GM18870 (cell line): ENCODE measurements around the gene CEP78.
A peak's percentile ranks its signal among the peaks of the same experiment; 100 is the strongest.
"Not testable (repeated sequence)": the region's sequence is repeated elsewhere in the genome, so short reads cannot be mapped to it uniquely, and the experiment has no call there.

ENCODE experiments used
- ATAC-seq: cut with Tn5 transposase; IDR thresholded peaks from one replicate; pipeline ENCODE4 v1.9.1; 2021; ENCODE audit warnings: moderate library complexity; ENCODE audit not compliant: unreplicated experiment

CEP78 gene

DNA sequence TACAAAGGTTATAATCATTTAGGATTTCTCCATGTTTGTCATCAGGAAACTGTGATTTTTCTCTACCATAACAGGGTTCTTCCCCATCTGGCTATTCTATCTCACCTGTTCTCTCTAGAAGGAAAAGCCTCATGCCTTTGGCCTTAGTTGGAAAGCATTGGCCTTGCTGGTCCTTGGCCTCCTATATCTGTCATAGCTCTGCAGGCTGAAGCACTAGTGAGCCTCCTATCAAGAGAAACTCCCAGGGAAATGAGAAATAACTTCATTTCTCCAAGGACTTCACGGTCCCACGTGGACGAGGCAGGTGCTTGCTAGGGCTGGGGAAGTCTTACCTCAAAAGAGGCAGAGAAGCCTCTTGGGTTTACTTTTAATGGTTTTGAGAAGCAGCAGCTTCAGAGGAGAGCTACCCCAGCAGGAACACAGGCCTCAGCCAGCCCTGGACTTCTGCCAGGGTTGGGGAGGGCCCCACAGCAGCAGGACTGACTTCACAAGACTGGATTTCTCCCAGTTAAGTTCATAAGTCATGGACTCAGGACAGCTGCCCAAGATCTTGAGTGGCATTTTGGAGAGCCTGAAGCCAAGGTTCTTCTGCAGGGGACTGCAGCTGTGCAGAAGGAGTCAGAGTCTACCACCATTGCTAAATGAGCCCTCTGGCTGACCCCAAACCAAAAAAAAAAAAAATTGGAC lies 45.2 kb downstream of the CEP78 start:
- ATAC-seq: no peak

DNA sequence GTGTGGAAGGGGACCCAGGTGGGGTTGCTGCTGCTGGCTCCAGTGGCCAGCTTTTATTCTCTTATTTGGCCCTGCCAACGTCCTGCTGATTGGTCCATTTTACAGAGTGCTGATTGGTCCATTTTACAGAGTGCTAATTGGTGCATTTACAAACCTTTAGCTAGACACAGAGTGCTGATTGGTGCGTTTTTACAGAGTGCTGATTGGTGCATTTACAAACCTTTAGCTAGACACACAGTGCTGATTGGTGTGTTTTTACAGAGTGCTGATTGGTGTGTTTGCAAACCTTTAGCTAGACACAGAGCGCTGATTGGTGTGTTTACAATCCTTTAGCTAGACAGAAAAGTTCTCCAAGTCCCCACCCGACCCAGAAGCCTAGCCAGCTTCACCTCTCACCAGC lies 48.3 kb downstream of the CEP78 start:
- not testable (repeated sequence) for ATAC-seq

DNA sequence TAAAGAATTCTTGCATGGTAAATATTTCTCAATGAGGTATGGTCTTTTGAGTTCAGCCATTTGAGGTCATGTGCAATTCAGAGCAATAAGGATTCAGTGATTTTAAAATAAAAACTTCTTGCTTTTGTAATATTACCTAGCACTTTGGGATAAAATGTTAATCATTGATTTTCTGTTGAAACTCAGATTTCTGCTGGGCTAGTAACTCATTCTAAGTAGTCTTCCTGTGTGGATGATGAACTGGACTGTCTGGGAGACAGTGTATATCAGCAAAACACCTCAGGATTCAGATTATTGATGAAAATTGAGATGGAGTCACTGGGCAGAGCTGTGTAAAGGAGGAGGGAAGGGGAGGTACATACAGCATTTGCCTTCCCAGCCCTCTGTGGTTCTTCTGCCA lies 50.2 kb downstream of the CEP78 start:
- ATAC-seq: no peak

DNA sequence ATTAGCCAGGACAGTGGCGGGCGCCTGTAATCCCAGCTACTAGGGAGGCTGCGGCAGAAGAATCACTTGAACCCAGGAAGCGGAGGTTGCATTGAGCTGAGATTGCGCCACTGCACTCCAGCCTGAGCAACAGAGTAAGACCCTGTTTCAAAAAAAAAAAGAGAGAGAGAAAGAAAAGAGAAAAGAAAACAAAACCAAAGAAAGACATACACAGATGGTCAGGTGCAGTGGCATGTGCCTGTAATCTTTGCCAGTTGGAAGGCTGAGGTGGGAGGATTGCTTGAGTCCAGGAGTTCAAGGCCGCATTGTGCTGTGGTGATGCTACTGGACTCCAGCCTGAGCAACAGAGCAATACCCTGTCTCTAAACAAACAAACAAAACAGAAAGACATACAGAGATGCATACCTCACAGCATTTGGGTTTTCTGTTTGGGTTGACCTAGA lies 51.1 kb downstream of the CEP78 start:
- no peak for ATAC-seq

DNA sequence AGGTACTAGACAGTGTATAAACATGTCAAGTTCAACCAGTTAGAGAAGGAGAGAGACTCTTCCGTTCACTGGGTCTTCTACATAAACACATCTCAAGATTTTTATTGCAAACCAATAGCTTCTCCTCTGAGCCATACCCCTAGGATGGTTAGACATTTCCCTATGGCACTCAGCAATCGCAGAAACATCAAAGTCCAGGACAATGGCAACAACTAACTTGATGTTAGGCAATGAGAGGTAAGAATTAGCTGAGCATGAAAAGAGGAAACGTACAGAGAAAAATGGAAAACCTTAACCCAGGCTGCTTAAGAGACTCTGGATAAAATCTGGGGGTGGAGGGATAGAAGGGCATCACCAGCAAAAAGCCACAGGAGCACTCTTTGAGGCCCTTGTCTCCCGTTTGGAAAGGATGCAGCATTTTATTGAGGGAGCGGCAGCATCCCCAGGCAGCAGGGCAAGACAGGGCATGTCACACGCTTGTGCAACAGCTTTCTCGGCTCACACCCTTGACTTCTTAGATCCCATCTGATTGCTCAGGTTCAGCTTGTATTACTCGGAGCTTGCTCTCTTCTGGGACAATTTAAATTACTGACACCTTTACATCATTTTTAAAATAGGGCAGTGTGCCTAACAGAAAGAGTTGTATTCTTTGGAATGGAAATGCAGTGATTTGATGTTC lies 52.5 kb downstream of the CEP78 start:
- ATAC-seq: no peak

DNA sequence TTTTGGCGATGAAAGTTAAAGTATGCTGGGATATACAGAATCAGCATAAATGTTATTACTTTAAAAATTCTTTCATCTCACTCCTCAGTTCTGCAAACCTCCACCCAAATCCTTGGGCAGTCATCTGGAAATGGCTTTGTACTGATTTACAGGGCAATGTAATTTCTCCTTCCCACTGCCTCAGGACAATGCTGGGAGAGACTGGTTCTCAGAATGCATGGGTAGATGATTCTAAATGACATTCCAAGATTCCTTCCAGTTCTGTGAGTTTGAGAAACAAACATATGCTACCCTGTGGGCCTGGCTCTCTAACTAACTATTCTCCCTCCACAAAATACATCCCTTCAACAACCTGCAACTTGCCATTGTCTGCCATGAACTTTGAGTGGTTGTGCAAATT lies 53.6 kb downstream of the CEP78 start:
- no peak for ATAC-seq

DNA sequence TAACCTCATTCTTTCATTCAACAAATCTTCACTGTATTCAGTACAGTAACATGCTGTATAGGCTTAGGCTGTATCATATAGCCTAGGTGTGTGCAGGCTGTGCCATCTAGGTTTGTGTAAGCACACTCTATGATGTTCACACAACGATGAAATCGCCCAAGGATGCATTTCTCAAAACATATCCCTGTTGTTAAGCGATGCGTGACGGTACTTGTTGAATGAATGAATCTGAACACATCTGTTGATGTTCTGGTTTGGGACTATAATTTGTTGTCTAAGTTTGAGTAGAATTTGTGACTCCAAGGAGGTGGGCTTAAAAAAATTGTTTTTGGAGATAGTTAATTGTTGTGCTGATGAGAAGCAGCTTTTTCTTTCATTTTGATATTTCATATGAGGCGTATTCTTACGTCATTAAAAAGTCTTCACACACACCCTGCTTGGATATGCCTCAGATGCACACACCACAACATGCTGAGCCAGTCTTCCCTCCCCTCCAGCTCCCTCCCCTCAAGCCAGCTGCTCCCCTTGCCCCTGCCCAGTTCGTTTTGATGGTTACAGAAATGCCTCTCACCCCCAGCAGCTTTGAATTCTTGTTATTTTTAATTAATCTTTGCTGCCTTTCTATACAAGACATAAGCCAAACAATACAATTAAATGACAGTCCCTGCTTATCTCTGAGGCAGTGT lies 55.5 kb downstream of the CEP78 start:
- ATAC-seq: no peak

DNA sequence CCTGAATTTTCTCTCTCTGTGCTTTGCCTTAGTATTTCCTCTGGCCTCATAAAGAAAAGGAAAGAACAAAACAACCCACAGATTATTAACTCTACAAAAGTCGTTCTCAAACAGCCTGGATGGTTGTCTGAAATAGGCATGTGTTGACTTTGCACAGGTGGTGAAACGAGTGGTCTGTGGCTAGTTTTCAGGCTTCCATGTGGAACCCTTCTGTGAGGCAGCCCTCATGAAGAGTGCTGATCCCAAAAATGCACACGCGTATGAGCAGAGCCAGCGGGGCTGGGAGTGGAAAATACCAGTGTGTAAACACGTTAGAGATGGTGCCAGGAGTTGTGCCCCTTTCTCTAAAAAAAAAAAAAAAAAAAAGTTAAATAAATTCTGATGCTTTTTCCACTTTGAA lies 56.2 kb downstream of the CEP78 start:
- no peak for ATAC-seq

DNA sequence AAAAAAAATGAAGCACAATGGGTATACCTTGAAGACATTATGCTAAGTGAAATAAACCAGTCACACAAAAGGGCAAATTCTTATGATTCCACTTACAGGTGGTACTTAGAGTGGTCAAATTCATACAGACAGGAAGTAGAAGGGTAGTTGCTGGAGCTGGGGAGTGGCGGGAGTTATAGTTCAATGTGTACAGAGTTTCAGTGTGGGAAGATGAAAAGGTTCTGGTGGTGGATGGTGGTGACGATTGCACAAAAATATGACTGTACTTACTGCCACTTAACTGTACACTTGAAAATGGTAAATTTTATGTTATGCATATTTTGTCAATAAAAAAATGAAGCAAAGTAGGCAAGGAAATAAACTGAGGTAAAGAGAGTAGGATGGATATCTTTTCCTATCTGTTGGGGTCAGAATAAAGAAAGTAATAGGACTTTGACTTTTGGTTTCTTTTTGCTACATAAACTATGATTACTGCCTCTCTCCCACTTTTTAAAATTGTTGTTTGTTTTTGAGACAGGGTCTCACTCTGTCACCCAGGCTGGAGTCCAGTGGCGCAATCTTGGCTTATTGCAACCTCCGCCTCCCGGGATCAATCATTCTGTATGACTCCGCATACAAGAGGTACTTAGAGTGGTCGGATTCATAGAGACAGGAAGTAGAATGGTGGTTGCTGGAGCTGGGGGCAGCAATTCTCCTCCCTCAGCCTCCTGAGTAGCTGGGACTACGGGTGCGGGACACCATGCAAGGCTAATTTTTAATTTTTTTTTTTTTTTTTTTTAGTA lies 57.0 kb downstream of the CEP78 start:
- no peak for ATAC-seq

DNA sequence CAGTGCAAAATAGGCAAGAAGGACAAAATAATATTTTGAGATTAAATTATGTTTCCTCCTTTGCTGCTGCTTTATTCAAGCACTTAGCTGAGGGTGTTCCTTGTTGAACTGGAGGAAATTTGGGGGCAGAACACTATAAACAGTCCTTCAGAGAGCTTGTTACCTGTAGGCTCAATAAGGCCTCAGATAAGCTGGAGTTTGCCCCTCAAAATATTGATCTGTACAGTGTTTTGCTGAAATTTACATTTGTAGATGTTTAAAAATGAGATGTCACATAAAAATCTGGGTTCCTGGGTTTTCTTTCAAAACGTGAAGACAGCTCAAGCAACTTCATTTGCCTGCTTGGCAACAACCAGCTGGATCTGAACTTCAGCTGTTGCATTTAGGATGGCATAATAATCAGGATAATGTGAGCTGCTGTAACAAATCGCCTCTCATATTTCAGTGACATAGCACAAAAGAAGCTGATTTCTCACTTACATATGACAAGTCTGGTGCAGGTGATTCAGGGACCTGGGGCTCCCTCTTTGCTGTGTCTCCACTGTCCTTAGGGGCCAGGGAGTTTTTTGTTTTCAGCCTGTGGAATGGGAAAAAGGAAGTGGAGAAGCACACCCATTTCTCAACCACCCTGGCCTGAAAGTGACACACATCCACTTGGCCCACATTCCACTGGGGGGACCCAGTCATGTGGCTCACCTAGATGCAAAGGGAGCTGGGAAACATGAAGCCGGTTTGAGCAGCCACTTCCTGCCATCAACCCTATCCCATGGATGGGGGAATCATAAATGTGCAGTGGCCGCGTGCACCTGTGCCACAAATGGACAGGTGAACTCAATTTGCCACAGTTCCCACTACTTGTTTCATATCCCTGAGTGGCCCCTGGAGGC lies 58.7 kb downstream of the CEP78 start:
- no peak for ATAC-seq

DNA sequence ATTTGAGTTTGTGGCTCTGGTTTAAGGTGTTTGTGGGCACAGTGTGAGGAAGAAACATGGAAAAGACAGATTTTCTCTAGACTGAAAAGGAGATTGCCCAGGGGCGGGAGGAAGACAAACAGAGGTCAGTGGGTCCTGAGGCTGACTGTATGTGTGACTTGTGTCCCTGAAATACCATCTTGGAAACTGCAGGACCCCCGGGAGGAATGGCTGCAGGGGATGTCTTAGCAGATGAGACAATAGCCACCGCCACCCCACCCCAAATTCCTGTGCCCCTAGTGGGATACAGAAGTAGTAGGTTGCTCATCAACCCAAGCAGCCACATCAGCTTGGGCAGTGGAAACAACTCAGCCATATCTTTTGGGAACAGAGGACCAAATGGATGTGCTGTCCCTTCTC lies 59.3 kb downstream of the CEP78 start:
- ATAC-seq: no peak

DNA sequence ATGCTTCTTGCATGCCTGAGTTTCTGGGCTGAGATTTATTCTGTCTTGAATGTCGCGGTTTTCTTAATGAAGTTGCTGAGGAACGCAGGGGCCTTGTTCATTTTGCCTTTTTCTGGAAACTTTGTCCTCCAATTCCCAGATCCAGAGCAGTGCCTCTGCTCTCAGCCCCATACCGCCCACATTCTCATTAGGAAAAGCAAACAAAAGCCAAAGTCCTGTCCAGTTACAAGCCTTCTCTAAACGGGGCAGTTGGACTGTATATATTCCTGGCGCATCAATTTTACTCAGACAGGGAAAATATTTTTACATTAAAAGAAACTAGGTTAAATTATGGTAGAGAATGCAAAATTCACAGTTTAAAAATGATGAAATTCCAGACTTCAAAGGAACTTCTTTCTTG lies 59.9 kb downstream of the CEP78 start:
- no peak for ATAC-seq

DNA sequence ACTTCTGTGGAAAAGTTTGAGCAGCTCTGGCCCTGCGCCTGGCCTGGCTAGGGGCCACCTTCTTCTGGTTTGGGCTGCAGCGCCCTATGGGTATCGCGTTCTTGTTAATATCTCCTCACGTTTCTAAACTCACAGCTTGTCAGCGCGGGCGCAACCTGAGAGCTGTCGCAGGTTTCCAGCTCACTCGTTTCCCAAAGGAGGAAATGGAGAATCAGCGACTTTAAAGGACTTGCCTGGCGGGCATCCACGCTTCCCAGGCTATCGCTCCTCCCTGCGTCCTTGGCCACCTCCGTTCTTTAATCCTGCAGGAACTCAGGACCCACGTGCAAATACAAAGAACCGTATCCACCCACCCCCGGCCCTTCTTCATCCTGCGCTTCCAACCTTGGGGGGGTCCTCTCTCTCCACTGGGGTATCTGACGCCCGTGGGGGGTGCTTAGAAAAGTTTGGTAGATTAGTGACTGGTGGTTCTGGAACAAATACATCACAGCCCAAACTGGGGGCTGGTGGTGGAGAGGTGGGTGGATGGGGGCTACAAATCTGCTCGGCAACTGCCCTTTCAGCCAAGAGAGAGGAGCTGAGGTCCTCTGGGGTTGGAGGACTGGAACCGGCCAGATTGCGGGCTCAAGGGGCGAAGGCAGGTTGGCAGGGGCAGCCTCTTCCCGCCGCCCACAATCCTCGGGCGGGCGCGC lies 60.5 kb downstream of the CEP78 start:
- ATAC-seq: no peak

DNA sequence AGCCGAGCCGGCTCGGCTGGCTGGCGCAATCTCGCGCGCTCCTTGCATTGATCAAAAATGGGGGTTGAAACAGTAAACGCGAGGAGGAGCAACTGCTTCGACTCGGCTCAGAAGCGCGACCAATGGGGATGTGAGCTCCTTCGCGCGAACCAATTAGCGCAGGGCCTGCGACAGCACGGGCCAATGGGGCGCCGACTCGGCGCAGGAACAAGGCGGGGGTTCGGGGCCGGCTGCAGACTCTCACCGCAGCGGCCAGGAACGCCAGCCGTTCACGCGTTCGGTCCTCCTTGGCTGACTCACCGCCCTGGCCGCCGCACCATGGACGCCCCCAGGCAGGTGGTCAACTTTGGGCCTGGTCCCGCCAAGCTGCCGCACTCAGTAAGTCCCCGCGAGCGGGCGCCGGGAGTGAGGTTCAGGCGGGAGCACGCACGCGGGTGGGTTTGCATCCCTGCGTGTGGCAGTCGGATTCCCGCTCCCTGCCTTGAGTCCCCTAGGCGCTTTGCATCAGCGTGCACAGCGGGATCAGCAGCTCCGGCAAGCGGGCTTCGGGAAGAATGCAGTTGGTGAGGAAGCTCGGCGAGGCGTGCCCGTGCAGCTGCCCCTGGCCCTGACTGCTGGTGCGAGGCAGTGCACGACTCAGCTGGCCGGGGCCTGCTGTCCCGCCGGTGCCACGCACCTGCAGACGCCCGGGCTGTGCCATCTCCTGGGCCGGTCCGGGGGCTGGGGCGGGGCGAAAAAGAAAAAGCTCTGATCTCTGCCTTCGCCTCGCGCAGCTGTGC lies 61.2 kb downstream of the CEP78 start, which contains the start of gene PSAT1:
Gene PSAT1 (plus strand): TSS at position 233 of the 779 bp plus-strand sequence. CDS start 86 bp downstream, at position 319.
- peak; percentile 95 for ATAC-seq

DNA sequence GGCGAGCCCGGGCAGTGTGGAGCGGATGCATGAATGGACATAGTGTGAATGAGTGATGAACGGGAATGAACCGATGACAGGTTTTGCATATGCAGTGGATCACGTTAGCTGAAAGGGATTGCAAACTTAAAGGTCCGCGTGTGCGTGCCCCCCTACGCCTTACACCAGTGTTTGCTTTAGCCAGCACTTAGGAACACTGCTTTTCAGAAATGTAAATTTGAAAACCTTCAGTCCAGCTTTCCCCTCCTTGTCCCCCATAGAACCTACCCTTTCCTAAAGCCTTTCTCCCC lies 61.7 kb downstream of the CEP78 start:
- ATAC-seq: peak; percentile 55

DNA sequence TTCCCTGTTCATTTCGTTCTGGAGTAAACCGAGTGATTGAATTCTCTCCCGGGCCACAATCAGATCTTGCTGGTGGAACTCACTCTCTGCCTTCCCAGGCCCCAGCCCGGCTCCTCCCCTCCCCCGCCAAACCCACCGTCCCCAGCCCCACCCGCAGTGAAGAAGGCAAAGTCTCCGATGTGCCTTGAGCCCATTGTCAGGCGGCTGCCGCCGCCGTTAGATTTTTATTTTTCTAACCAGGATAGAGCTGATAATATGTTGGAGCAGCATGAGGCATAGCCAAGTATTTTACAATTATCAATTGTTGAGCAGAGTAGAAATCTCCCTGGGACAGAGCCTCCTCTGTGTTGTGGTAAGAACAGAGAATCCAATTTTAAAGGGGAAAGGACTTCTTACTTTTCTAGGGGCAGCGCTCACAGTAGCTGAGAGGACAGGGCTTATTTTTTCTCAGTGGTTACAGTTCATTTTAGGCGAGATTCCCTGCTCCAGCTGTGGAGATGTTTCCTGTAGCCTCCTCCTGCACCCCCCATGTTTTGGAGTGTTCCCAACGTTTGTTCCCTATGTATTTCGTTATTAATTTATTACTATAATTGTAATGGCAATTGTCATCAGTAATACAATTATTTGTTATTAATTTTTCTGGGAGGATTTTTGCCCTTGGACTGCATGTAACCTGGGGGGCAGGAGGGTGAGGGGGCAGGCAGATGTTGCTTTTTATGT lies 62.3 kb downstream of the CEP78 start:
- ATAC-seq: no peak

DNA sequence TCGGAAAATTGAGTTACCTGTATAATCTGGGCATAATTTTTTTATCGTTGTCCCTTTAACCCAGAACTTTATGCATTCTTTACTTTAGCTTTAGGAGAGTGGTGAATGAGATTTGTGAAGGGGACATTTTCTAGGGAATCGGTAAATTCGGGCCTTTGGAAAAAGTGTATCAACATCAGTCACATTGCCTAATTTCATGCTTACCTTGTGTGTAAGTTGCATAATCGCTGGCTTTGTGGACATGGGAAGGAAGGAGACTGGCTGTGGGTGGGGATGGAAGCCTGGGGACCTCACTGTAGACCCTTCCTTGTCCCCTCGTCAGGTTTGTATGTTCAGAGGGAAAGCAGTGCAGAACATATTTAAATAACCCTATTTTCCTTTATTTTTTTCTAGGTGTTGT lies 64.3 kb downstream of the CEP78 start:
- ATAC-seq: no peak

DNA sequence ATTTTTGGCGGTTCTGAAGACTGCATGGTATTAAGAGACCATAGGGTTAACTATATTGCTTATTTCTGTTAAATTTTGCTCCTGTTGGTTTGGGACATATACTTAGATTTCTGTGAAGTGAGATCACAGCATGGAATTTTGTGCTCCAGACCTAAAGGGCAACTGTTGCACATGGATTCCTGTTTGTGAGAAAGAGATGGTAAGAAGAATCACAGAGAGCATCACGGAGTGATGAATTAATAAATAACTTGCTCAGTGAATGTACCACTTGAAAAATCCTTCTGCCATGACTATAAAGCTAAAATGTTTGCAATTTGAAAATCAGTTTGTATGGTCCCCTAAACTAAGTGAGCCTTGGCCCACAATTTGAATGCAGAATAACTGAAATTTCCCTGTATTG lies 65.6 kb downstream of the CEP78 start:
- no peak for ATAC-seq
